Sigmoid colon (tissue), 4 donors: Measurements from ENCODE around the gene PTPRD.

Source experiments
- POLR2A ChIP-seq, 2 donors: fragments of 450-650 bp; IDR thresholded peaks; one replicate each; pipeline ENCODE4 v1.6.1; 2016; ENCODE audit warnings: antibody characterized with exemption in 2 of 2, mild to moderate bottlenecking in 2 of 2, moderate library complexity in 2 of 2
- POLR2AphosphoS5 ChIP-seq, 4 donors: sonication (generic); formaldehyde crosslinking; IDR thresholded peaks; one replicate each; pipeline ENCODE4 v1.6.1; 2017; ENCODE audit warnings: antibody characterized with exemption in 4 of 4
- TF ChIP-seq, protein P1 (sequence below), 4 experiments: fragments of 450-650 bp in 3 of 4; fragments of 200-600 bp in 1 of 4; IDR thresholded peaks; one replicate each; pipeline ENCODE4 v1.5.1; 2016 to 2019; ENCODE audit warnings: antibody characterized with exemption in 4 of 4, mild to moderate bottlenecking in 3 of 4, moderate library complexity in 2 of 4

DNA sequence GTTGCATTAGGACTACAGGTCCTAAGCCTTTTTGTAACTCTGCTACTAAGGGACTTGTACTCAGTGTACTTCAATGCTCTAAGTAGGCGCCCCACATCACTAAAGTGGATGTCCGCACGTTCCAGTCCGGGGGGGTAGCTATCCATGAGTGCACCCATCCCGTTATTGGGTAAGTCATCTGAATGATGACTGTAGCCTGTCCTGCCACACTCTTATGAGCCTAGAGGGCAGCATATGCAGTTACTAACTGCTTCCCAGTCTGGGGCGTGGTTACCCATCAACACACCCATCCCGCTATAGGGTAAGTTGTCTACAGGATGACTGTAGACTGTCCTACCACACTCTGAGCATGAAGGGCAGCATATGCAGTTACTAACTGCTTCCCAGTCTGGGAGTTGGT, 1053.9 kb downstream of the PTPRD start:
- TF ChIP-seq, protein P1, sequence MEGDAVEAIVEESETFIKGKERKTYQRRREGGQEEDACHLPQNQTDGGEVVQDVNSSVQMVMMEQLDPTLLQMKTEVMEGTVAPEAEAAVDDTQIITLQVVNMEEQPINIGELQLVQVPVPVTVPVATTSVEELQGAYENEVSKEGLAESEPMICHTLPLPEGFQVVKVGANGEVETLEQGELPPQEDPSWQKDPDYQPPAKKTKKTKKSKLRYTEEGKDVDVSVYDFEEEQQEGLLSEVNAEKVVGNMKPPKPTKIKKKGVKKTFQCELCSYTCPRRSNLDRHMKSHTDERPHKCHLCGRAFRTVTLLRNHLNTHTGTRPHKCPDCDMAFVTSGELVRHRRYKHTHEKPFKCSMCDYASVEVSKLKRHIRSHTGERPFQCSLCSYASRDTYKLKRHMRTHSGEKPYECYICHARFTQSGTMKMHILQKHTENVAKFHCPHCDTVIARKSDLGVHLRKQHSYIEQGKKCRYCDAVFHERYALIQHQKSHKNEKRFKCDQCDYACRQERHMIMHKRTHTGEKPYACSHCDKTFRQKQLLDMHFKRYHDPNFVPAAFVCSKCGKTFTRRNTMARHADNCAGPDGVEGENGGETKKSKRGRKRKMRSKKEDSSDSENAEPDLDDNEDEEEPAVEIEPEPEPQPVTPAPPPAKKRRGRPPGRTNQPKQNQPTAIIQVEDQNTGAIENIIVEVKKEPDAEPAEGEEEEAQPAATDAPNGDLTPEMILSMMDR (IDR thresholded peaks at IDR 0.05) = no peak
- TF ChIP-seq POLR2AphosphoS5 (IDR thresholded peaks at IDR 0.05) (no peak), POLR2A (IDR thresholded peaks at IDR 0.05) (no peak)
